HG03039 (cell line): Measurements from ENCODE around the gene CXCR2.
"Not testable (repeated sequence)": the region's sequence is repeated elsewhere in the genome, so short reads cannot be mapped to it uniquely, and the experiment has no call there.

Source experiments
- ATAC-seq: cut with Tn5 transposase; IDR thresholded peaks from one replicate; pipeline ENCODE4 v1.9.1; 2021; ENCODE audit warnings: mild to moderate bottlenecking, moderate library complexity; ENCODE audit not compliant: unreplicated experiment

CXCR2 gene

GRCh38 chr2:218125626-218126080, at the start of gene CXCR2:
CXCR2 (plus strand) TSS chr2:218126028; CDS start chr2:218134802, 8,774 bp downstream.
- ATAC-seq = no peak

DNA sequence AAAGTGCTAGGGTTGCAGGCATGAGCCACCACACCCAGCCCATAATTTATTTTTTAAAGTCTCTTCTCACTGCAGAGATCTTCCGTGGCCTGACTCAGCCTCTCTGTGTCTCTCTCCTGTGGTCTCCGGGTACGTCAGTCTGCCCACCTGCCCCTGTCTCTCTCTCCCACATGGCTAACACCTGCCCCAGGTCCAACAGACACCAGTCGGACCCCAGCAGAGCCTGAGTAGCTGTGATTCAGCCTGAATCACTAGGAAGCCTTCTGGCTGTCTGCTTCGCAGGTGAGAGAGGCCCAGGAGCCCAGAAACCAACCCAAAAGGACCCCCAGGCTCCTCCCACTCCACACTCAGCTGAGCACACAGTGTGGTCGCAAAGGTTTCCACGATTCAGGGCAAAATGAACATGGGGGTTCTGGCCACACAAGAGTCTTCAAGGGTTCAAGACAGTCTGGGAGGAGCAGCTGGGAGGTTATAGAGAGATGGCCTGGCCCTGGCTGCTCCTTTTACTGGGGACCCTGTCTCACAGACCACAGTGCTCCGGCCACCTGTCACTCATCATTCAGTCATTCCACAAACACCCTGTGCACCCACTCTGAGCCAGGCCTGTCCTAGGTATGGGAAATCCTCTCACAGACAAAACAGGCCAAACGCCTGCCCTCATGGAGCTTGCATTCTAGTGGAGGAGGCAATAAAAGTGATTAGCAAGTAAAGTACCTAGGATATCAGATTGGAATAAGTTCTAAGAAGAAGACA, 48.2 kb upstream of the CXCR2 start:
- no peak for ATAC-seq

- no peak for ATAC-seq
These were observed 45.6 kb upstream of the CXCR2 start for GRCh38 chr2:218079943-218080913.

DNA sequence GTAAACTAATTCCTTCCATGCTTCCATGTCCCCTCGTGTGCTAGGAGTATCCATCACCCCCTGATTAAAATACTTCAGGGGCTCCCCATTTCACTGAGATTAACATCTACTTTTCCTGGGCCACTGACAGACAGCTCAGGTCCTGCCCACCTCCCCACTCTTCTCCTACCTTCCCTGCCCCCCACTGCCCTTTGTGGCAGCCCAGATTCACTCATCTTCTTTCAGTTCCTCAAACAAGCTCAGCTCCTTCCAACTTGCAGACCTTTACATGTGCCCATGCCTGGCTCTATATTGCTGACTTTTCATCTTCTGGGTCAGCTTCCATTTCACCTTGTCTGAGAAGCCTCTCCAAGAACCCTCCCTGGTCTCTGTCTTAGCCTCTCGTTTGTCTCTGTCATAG, 44.8 kb upstream of the CXCR2 start:
- peak; percentile 84 for ATAC-seq

DNA sequence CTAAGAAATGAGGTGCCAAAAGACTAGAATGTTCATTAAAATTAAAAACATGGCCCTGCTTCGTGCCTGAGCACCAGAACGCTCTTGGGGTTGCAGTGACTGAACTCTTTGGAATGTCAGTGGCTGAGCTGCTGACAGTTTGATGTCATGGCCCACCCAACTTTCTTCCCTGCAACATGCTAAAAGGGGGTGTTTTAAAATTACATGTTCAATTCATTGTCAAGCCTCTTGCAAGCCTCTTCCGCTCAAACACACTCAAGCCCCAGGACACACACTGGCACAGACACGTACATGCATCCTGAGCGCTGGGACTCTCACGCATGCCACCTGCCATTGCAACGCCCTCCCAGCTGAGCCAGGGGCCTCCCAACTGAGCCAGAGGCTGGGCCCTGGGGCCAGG, 44.1 kb upstream of the CXCR2 start:
- ATAC-seq = no peak

DNA sequence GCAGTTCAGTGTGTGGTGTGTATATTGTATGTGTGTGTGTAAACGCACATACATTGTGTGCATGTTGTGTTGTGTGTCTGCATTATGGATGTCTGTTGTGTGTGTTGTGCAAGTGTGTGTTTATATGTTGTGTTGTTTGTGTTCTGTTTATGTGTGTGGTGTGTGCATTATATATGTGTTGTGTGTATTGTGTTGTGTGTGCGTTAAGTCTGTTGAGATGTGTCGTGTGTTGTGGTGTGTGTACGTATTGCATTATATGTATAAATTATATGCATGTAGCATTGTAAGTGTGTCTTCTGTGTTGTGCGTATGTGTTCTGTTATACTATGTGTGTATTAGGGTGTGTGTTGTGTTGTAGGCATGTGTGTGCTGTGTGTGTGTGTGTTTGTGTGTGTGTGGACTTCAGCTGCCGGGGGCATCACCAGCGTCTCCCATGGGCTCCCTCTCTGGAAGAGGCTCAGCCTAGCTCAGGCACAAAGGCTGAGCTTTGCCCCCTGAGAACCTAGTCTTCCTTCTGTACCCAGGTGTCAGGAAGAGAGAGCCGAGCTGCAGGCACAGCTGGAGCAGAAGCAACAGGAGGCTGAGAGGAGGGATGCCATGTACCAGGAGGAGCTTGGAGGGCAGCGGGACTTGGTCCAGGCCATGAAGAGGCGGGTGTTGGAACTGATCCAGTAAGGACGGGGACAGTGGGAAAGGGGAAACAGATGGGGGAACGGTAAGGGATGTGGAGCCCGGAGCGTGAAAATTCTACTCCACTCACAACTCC, 43.1 kb upstream of the CXCR2 start:
- no peak for ATAC-seq

DNA sequence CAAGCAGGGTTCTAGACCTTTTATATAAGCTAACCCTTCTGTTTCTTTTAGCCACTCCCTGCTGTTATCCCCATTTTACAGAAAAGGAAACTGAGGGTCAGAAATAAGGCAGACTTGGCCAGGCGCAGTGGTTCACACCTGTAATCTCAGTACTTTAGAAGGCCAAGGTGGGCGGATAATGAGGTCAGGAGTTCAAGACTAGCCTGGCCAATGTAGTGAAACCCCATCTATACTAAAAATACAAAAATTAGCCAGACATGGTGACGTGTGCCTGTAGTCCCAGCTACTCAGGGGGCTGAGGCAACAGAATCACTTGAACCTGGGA, 42.5 kb upstream of the CXCR2 start:
- ATAC-seq = no peak

DNA sequence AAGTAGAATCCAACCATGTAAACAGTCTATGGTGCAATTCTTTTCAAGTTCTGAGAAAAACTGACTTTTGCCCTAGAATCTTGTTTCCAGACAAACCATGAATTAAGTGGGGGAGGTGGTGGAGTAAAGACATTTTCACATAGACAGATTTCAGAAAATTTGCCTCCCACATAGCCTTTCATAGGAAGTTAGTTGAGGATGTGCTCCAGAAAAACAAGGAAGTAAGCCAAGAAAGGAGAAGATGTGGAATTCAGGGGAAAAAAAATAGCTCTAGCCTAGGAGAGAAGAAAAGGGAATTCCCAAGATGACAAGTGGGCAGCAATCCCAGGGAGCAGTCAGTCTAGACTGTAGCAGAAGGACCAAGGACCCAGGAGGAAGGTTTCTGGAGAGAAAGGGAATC, 39.4 kb upstream of the CXCR2 start:
- no peak for ATAC-seq

DNA sequence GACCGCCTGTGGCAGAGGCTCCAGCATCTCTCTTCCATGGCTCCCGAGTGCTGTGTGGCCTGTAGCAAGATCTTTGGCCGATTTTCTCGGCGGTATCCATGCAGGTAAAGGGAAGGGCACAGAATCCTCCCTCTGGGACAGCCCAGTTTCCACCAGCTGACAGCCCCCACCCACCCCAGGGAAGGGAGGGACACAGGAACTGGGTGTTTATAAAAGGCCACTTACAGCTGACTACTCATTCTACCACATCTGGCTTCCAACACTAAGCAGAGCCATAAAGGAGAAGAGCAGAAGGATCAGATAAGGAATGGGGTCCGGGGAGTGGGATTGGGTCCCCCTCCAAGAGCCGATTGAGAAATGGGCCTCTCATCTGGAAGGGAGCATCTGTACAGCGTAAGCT, 36.6 kb upstream of the CXCR2 start:
- ATAC-seq = no peak

GRCh38 chr2:218091746-218092145, 34.1 kb upstream of the CXCR2 start:
- ATAC-seq = no peak

GRCh38 chr2:218093879-218094278, 31.9 kb upstream of the CXCR2 start:
- ATAC-seq = no peak

DNA sequence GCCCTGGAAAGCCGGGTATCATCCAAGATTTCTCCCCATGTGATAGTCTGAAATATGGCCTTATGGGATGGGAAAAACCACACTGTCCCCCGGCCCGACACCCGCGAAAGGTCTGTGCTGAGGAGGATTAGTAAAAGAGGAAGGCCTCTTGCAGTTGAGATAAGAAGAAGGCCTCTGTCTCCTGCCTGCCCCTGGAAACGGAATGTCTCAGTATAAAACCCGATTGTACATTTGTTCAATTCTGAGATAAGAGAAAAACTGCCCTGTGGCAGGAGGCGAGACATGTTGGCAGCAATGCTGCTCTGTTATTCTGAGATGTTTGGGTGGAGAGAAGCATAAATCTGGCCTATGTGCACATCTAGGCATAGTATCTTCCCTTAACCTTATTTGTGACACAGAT, 30.0 kb upstream of the CXCR2 start:
- ATAC-seq = no peak

- no peak for ATAC-seq
These were observed 27.9 kb upstream of the CXCR2 start for GRCh38 chr2:218097975-218098374.

- not testable (repeated sequence) for ATAC-seq
These were observed 17.0 kb upstream of the CXCR2 start for GRCh38 chr2:218108834-218109233.

DNA sequence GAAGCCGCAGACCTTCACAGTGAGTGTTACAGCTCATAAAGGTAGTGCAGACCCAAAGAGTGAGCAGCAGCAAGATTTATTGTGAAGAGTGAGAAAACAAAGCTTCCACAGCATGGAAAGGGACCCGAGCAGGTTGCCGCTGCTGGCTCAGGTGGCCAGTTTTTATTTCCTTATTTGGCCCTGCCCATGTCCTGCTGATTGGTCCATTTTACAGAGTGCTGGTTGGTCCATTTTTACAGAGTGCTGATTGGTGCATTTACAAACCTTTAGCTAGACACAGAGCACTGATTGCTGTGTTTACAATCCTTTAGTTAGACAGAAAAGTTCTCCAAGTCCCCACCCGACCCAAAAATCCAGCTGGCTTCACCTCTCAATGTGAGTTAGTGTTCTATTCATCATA, 4.0 kb upstream of the CXCR2 start:
- ATAC-seq = not testable (repeated sequence)

DNA sequence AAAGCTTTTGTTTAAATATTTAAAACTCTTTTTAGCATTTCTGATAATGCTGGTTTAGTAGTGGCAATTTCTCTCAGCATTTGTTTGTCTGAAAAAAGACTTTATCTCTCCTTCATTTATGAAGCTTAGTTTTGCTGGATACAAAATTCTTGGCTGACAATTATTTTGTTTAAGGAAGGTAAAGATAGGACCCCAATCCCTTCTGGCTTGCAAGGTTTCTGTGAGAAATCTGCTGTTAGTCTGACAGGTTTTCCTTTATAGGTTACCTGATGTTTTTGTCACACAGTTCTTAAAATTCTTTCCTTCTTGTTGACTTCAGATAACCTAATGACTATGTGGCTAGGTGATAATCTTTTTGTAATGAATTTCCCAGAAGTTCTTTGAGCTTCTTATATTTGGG, 3.5 kb upstream of the CXCR2 start:
- ATAC-seq = not testable (repeated sequence)

DNA sequence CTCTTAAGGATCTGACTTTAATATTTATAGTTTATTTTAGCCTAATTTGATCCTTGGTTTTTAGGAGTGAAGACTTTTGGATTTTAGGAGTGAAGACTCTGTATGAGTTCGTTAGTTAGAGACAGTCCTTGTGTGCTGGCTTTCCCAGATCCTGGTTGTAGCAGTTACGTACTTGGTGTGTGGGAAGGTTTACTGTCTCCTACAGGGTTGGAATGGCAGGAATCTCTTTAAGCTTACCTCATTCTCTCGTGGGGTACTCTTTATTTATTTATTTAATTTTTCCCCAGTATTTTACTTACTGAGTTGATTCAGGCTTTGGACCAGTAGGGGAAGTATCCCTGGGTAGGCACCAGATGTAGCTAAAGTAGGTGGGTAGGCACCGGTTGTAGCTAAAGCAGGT, 1.8 kb upstream of the CXCR2 start:
- ATAC-seq = no peak

GRCh38 chr2:218125095-218125494, 733 bp upstream of the CXCR2 start:
- no peak for ATAC-seq

DNA sequence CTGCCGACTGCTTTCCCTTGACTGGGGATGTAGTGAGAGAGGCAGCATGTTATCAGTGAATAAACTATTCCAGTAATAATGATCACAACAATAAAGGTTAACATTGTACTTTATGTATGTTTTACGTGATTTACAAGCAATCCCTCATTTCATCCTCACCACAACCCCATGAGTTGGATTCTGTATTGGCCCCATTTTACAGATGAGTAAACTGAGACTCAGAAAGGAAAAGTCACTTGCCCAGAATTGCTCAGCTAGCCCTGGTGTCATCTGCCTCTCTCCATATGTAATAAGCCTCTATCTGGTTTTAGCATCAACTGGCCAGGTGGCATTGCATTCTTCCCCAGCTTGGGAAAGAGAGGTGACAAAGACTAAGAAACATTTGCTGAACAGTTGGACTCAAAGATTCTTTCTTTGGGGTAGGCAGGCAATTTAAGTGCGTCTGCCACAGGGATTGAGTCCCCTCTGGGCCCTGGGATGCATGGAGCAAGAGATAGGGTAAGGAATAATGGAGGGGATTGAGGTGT, 2.2 kb downstream of the CXCR2 start:
- ATAC-seq = no peak

GRCh38 chr2:218128781-218129457, 3.1 kb downstream of the CXCR2 start:
- no peak for ATAC-seq
